ENCODE measurements around the gene TNRC6B. TPM values are rescaled to one million over a fixed set of nuclear protein-coding genes. Genes with fewer than 3 reads are reported as not detected.

The TNRC6B gene
- total RNA-seq, 6 experiments from 2014 or later: 13.0 to 27.1 (median 22.7) TPM

DNA sequence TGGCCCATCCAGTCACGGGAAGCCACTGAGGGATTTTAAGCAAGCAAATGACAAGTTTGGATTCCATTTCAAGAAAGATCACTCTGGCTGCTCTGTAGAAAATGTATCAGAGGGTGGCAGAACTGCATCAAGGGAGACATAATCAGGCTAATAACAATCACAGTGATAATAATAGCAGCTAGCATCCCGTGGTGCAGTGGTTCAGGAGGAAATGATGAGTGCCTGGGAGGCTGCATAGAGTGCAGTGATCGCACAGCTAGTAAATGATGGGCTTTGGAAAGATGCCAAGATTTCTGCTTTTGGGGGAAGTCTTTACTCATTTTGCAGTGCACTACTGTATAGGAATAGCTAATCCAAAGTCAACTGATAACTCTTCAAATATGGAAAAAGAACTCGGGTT is 35.8 kb downstream of the TNRC6B start:
- Histone ChIP-seq H3K4me1 (peaks cover 0 to 4% (median 0%) of the 10 kb centered on the region in 4 donors), H3K27ac (no peak overlapping the region), H3K36me3 (no peaks in the 10 kb centered on the region), H3K27me3 (no peaks in the 10 kb centered on the region), H3K9me3 (no peaks in the 10 kb centered on the region), H3K4me3 (no peak overlapping the region)
- ATAC-seq (peak in 3 of 4 donors; percentile 23 to 34 (median 32)), DNase-seq (no peak)
- no peak for TF ChIP-seq POLR2A (IDR thresholded peaks at IDR 0.05)
- TF ChIP-seq, protein P1, sequence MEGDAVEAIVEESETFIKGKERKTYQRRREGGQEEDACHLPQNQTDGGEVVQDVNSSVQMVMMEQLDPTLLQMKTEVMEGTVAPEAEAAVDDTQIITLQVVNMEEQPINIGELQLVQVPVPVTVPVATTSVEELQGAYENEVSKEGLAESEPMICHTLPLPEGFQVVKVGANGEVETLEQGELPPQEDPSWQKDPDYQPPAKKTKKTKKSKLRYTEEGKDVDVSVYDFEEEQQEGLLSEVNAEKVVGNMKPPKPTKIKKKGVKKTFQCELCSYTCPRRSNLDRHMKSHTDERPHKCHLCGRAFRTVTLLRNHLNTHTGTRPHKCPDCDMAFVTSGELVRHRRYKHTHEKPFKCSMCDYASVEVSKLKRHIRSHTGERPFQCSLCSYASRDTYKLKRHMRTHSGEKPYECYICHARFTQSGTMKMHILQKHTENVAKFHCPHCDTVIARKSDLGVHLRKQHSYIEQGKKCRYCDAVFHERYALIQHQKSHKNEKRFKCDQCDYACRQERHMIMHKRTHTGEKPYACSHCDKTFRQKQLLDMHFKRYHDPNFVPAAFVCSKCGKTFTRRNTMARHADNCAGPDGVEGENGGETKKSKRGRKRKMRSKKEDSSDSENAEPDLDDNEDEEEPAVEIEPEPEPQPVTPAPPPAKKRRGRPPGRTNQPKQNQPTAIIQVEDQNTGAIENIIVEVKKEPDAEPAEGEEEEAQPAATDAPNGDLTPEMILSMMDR (IDR thresholded peaks at IDR 0.05): no peak
- WGBS (ENCODE audit: insufficient coverage, low coverage, low lambda C conversion rate, missing lambda C conversion rate): 71% methylated on average over 4 of the region's 4 CpGs
- intact Hi-C loops (cut with DNase I): no loop called here

DNA sequence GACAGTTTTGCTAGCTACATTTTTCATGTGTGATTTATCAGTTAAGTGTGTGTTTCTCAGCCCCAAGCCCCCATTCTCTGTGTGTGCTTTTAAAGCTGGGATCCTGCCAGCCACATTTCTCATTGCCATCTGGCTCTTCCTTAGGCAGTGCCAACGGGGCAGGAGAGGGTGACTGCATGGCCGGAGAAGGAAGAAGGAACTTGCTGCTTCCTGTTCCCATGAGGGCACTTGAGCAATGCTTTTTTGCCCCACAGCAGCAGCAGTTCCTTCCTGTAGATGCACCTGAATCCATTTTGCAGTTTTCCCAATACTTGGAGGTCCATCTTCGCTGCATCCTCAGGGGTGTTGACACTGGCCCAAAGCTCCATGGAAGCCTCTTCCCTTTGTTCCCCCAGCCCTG is 37.5 kb downstream of the TNRC6B start:
- intact Hi-C loops (cut with DNase I): no loop called here
- Histone ChIP-seq H3K27ac (no peak overlapping the region), H3K9me3 (no peaks in the 10 kb centered on the region), H3K36me3 (no peaks in the 10 kb centered on the region), H3K4me1 (peaks cover 0 to 4% (median 0%) of the 10 kb centered on the region in 4 donors), H3K4me3 (no peak overlapping the region), H3K27me3 (no peaks in the 10 kb centered on the region)
- DNase-seq (no peak), ATAC-seq (peak; percentile 16 to 48 (median 40))
- WGBS (ENCODE audit: insufficient coverage, low coverage, low lambda C conversion rate, missing lambda C conversion rate): no CpG with 5 or more reads among the region's 3 CpGs
- no peak for TF ChIP-seq POLR2A (IDR thresholded peaks at IDR 0.05)
- TF ChIP-seq, protein P1 (IDR thresholded peaks at IDR 0.05): no peak

DNA sequence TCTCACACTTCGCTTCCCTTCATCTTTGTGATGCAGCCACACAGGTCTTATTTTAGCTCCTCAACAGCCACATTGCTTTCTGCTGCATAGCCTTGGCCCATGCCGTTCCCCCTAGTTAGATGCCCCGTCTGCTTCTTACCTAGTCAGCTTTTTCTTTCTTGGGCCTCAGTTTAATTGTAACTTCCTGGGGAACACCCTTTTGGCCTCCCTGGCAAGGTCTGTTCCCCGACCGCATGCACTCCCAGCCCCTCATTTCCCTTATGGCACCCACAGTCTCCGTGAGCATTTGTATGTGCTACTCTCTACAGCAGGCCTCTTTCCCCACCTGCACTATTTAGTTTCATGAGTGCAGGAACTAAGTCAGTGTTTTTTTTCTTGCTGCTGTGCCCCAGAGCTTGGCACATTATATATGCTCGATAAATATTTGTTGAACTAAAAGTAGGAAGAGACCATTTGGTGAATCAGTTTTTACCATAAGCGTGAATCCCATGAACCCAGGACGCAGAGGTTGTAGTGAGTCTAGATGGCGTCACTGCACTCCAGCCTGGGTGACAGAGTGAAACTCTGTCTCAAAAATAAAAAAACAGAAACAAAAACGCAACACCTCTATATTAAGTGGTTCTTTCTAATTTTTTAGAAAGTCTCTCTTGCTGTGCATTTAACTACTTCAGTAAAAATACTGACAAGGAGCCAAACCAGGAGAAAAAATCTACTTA is 38.5 kb downstream of the TNRC6B start:
- ATAC-seq: peak in 2 of 4 donors; percentile 12 to 27
- no peak overlapping the region for H3K27ac ChIP-seq
- H3K27me3 ChIP-seq: no peaks in the 10 kb centered on the region
- TF ChIP-seq, protein P1 (IDR thresholded peaks at IDR 0.05): no peak
- no peak for TF ChIP-seq POLR2A (IDR thresholded peaks at IDR 0.05)
- H3K36me3 ChIP-seq: no peaks in the 10 kb centered on the region
- no peaks in the 10 kb centered on the region for H3K9me3 ChIP-seq
- peaks cover 0 to 4% (median 0%) of the 10 kb centered on the region in 4 donors for H3K4me1 ChIP-seq
- 49% methylated on average over 11 of the region's 11 CpGs for WGBS (ENCODE audit: insufficient coverage, low coverage, low lambda C conversion rate, missing lambda C conversion rate)
- H3K4me3 ChIP-seq: no peak overlapping the region
- intact Hi-C loops (cut with DNase I): no loop called here
- no peak for DNase-seq

DNA sequence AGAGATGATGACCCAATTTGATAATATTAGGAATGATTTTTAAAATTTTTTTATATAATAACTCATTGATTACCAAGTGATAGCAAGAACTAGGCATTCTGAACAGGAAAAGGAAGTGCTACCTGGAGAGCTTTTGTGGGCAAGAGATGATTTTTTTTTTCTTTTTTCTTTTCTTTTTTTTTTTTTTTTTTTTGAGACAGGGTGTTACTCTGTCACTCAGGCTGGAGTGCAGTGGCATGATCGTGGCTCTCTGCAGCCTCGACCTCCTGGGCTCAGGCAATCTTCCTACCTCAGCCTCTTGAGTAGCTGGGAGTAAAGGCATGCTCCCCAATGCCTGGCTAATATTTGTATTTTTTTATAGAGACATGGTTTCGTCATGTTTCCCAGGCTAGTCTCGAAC is 40.4 kb downstream of the TNRC6B start:
- no peak overlapping the region for H3K27ac ChIP-seq
- no peak for ATAC-seq
- H3K36me3 ChIP-seq: no peaks in the 10 kb centered on the region
- no peaks in the 10 kb centered on the region for H3K27me3 ChIP-seq
- no peaks in the 10 kb centered on the region for H3K9me3 ChIP-seq
- peaks cover 0 to 4% (median 0%) of the 10 kb centered on the region in 4 donors for H3K4me1 ChIP-seq
- H3K4me3 ChIP-seq: no peak overlapping the region
- no peak for DNase-seq
- TF ChIP-seq, protein P1 (IDR thresholded peaks at IDR 0.05): no peak
- no peak for TF ChIP-seq POLR2A (IDR thresholded peaks at IDR 0.05)
- whole genome bisulfite sequencing (ENCODE audit: insufficient coverage, low coverage, low lambda C conversion rate, missing lambda C conversion rate): 96% methylated on average over 4 of the region's 4 CpGs
- intact Hi-C loops (cut with DNase I): no loop called here

Data from right lobe of liver (tissue), 6 donors.